LNCaP clone FGC (cell line): ENCODE measurements around the gene SAMD11.

Experiments used
- DNase-seq: peaks from one replicate; pipeline ENCODE4 v3.0.0-alpha.2; 2011; ENCODE audit warnings: low read depth
- H3K4me3 ChIP-seq: 2 replicates; pipeline ENCODE4 v1.5.1; 2011; ENCODE audit warnings: mild to moderate bottlenecking, low read depth, low read length, control low read depth
- TF ChIP-seq, protein P1 (sequence below): IDR thresholded peaks from 2 replicates; pipeline ENCODE4 v1.5.1; 2012; ENCODE audit warnings: mild to moderate bottlenecking; ENCODE audit not compliant: control insufficient read depth, insufficient read depth; ENCODE audit errors: extremely low read depth

SAMD11 gene

GRCh38 chr1:950881-951280, 27.2 kb downstream of the SAMD11 start:
- TF ChIP-seq, protein P1, sequence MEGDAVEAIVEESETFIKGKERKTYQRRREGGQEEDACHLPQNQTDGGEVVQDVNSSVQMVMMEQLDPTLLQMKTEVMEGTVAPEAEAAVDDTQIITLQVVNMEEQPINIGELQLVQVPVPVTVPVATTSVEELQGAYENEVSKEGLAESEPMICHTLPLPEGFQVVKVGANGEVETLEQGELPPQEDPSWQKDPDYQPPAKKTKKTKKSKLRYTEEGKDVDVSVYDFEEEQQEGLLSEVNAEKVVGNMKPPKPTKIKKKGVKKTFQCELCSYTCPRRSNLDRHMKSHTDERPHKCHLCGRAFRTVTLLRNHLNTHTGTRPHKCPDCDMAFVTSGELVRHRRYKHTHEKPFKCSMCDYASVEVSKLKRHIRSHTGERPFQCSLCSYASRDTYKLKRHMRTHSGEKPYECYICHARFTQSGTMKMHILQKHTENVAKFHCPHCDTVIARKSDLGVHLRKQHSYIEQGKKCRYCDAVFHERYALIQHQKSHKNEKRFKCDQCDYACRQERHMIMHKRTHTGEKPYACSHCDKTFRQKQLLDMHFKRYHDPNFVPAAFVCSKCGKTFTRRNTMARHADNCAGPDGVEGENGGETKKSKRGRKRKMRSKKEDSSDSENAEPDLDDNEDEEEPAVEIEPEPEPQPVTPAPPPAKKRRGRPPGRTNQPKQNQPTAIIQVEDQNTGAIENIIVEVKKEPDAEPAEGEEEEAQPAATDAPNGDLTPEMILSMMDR, result no peak
- no peak overlapping the region for H3K4me3 ChIP-seq
- DNase-seq, result no peak

- TF ChIP-seq, protein P1, result peak; percentile 33
- no peak for DNase-seq
- H3K4me3 ChIP-seq, result no peak overlapping the region
Observed at GRCh38 chr1:951364-951763, 27.6 kb downstream of the SAMD11 start.

GRCh38 chr1:952201-952600, 28.5 kb downstream of the SAMD11 start:
- DNase-seq, result no peak
- no peak overlapping the region for H3K4me3 ChIP-seq
- TF ChIP-seq, protein P1, result no peak

DNA sequence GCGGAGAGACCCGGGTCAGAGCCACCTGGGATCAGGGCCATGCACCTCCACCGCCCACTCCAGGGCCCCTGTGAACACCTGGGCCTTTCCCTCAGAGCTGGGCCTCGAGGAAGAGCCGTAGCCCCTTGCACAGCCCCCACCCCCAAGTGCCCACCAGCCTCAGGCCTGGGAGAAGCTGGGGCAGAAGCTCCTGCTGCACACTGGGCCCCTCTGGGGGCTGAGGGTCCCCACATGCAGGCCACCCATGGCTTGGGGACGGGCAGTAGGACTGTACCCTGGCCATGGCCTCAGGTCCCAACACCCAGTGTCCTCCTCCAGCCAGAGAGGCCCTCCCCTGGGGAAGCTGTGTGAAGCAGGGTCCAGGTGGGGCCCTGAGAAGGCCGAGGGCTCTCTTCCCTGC, 28.9 kb downstream of the SAMD11 start:
- H3K4me3 ChIP-seq, result no peak overlapping the region
- TF ChIP-seq, protein P1, result no peak
- no peak for DNase-seq

DNA sequence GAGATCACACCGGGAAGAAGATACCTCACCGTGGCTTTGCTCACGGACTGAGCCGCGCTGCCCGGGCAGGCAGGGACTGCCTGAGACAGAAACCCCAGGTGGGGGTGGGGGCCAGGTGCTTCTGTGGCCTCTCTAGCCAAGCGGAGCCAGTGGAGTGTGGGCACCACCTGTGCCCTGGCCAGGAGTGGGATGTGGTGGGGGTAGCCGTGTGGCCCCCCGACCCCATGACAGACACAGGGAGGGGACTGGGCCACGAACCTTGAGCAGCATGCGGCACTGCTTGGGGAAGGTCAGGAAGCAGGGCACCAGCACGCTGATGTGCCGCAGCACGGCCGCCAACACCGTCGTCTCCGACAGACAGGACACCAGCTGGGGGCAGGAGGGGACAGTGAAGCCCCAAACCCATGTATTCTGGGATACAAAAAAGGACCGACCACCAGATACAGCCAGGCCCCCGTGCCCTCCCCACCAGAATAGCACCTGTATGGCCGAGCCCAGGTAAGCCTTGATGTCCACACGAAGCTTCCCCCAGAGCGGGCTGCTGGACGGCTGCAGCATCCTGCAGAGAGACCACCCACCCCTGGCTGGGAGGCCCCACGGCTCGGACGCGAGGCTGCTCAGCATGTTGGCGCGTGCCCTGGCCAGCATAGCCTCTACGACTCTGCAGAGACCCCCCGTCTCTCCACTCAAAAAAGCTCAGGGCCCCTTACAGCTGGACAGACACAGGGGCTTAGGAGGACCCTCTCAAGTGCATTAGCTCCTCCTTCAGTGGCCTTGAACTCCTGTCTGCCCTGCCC, 30.0 kb downstream of the SAMD11 start:
- TF ChIP-seq, protein P1, result no peak
- DNase-seq, result no peak
- no peak overlapping the region for H3K4me3 ChIP-seq

GRCh38 chr1:954927-955326, 31.2 kb downstream of the SAMD11 start:
- no peak overlapping the region for H3K4me3 ChIP-seq
- no peak for DNase-seq
- TF ChIP-seq, protein P1, result no peak

- no peak for DNase-seq
- TF ChIP-seq, protein P1, result no peak
- no peak overlapping the region for H3K4me3 ChIP-seq
Observed at GRCh38 chr1:955474-955873, 31.8 kb downstream of the SAMD11 start.
